GM18867 (cell line): Measurements from ENCODE around the gene EPX.

Source experiments
- ATAC-seq: cut with Tn5 transposase; IDR thresholded peaks from one replicate; pipeline ENCODE4 v1.9.1; 2021; ENCODE audit warnings: mild to moderate bottlenecking, moderate library complexity; ENCODE audit not compliant: unreplicated experiment

The EPX gene

DNA sequence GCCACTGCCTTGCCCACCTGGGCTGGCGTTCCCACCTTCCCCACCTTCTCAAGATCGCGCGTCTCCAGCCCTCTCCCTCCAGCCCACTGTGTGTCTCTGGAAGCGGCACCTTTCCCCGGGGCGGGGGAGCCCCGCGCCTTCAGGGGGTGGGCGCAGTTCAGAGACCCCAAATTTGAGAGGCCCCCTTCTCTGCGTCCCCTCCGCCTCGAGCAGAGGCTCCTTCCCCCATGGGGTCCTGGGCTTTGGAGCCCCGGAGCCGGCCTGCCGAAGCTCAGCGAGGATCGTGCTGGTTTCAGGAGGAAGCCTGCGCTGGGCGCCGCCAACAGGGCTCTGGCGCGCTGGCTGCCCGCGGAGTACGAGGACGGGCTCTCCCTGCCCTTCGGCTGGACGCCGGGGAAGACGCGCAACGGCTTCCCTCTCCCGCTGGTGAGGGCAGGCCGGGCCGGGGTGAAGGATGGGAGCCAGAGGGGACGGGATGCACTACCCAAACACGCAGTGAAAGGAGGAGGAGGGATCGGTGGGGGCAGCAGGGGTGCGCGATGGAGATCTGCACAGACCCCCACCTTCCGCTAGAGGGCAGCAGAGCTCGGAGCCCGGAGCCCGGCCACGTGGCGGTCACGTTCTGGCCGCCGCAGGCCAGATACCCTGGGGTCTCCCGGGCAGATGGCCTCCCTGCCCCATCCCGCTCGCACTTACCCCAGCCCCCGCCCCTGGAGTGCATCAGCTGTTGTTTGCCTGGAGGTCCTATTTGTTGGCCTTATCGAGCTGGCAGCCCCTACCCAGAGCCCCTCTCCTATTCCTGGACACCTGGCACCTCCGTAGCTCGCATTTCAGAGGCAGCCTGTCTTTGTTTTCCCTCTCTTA is 57.0 kb downstream of the EPX start:
- peak; percentile 60 for ATAC-seq

DNA sequence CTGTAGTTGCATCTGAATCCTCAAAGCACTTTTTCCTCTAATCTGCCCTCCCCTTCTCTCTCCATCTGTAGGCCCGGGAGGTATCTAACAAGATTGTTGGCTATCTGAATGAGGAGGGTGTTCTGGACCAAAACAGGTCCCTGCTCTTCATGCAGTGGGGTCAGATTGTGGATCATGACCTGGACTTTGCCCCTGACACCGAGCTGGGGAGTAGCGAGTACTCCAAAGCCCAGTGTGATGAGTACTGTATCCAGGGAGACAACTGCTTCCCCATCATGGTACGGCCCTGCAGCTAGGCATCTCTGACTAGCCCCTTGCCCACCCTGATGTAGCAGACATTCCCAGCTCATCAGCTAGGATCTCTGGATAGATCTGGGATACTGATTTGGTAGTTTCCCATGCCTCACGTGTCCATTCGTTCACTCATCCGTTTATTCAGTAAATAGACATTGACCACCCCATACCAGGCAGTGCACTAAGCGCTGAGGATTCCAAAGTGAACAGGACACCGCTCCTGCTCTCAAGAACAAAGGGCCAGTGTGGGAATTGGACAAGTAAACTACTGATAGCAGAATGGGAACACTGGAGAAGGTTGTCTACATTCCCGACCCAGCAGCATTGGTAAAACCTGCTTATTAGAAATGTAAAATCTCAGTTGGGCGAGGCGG is 58.0 kb downstream of the EPX start:
- no peak for ATAC-seq

DNA sequence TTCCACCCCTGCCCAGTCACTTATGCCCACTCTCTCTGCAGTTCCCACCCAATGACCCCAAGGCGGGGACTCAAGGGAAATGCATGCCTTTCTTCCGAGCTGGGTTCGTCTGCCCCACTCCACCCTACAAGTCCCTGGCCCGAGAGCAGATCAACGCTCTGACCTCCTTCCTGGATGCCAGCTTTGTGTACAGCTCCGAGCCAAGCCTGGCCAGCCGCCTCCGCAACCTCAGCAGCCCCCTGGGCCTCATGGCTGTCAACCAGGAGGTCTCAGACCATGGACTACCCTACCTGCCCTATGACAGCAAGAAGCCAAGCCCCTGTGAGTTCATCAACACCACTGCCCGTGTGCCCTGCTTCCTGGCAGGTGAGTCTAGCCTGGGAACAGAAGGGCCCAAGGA is 59.6 kb downstream of the EPX start:
- no peak for ATAC-seq

DNA sequence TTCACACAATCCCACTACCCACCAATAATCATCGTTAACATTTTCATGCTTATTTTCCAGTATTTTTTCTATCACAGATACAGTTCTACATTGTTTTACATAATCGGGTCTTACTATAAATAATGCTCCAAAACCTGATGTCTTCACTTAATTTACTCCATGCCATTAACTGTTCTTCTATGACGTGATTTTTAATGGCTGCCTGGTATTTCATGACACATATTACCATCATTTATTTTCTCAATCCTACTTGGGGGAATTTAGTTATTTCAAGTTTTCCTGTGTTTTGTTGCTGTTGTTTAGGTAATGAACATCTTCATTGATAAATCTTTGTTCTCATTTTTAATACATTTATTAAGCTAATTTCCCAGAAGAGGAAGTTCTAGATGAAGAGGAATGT is 60.6 kb downstream of the EPX start:
- ATAC-seq: no peak
